DND-41 (cell line): ENCODE measurements around the gene IQGAP2.

Experiments used
- ATAC-seq: fragments of 200-7000 bp; cut with Tn5 transposase; 3 replicates; pipeline ENCODE4 v1.9.1; 2021; ENCODE audit warnings: low read depth; ENCODE audit not compliant: insufficient read depth
- DNase-seq: peaks from one replicate; pipeline ENCODE4 v3.0.0-alpha.2; 2020
- H2AFZ ChIP-seq: 2 replicates; pipeline ENCODE4 v1.6.0; 2012; ENCODE audit warnings: low read depth, low read length
- H3K27ac ChIP-seq: 2 replicates; pipeline ENCODE4 v1.5.1; 2012; ENCODE audit warnings: low read length, inconsistent platforms
- H3K27me3 ChIP-seq: fragments of 200-600 bp; sonication (generic); 2 replicates; pipeline ENCODE4 v1.6.0; 2012; ENCODE audit warnings: low read length, mild to moderate bottlenecking, inconsistent platforms; ENCODE audit not compliant: insufficient read depth, poor library complexity
- H3K36me3 ChIP-seq: 2 replicates; pipeline ENCODE4 v1.5.1; 2012; ENCODE audit warnings: low read length, inconsistent platforms; ENCODE audit not compliant: insufficient read depth
- H3K4me1 ChIP-seq: 2 replicates; pipeline ENCODE4 v1.5.1; 2012; ENCODE audit warnings: mild to moderate bottlenecking, low read length; ENCODE audit not compliant: insufficient read depth
- H3K4me2 ChIP-seq: 2 replicates; pipeline ENCODE4 v1.6.0; 2012; ENCODE audit warnings: mild to moderate bottlenecking, moderate library complexity, low read length, inconsistent platforms; ENCODE audit not compliant: insufficient read depth
- H3K4me3 ChIP-seq, 2 experiments: fragments of 200-600 bp in 1 of 2; shearing (Covaris generic) in 1 of 2; 2 replicates each; pipeline ENCODE4 v1.5.1; 2012 to 2016; ENCODE audit warnings: inconsistent platforms in 2 of 2, low read length in 2 of 2, mild to moderate bottlenecking in 2 of 2, low read depth in 1 of 2, moderate library complexity in 1 of 2
- H3K79me2 ChIP-seq: 2 replicates; pipeline ENCODE4 v1.6.0; 2012; ENCODE audit warnings: low read length, inconsistent platforms; ENCODE audit not compliant: insufficient read depth
- H3K9ac ChIP-seq: 2 replicates; pipeline ENCODE4 v1.6.0; 2012; ENCODE audit warnings: low read depth, mild to moderate bottlenecking, inconsistent platforms, low read length, moderate library complexity
- H3K9me3 ChIP-seq: 2 replicates; pipeline ENCODE4 v1.5.1; 2012; ENCODE audit warnings: low read length, moderate library complexity, mild to moderate bottlenecking, inconsistent platforms; ENCODE audit not compliant: insufficient read depth, severe bottlenecking
- H4K20me1 ChIP-seq: 2 replicates; pipeline ENCODE4 v1.6.0; 2012; ENCODE audit warnings: low read length; ENCODE audit not compliant: insufficient read depth
- CTCF ChIP-seq: IDR thresholded peaks from 2 replicates; pipeline ENCODE4 v1.5.1; 2012; ENCODE audit warnings: borderline replicate concordance, low read length, moderate library complexity, mild to moderate bottlenecking; ENCODE audit not compliant: poor library complexity, severe bottlenecking; ENCODE audit errors: extremely low read depth
- EZH2 ChIP-seq: IDR thresholded peaks from 3 replicates; pipeline ENCODE4 v1.6.1; 2012; ENCODE audit warnings: borderline replicate concordance, low read depth, mild to moderate bottlenecking, moderate library complexity, low read length, inconsistent platforms; ENCODE audit not compliant: severe bottlenecking

Gene IQGAP2

GRCh38 chr5:76391014-76391413, 12.1 kb upstream of the IQGAP2 start:
- Histone ChIP-seq H3K9ac (no peak overlapping the region), H3K9me3 (no peaks in the 10 kb centered on the region), H3K36me3 (no peaks in the 10 kb centered on the region), H3K27me3 (peaks cover 4% of the 10 kb centered on the region), H3K4me3 (no peak overlapping the region), H3K79me2 (no peaks in the 10 kb centered on the region), H3K4me1 (no peaks in the 10 kb centered on the region), H3K4me2 (no peak overlapping the region), H2AFZ (no peak overlapping the region), H4K20me1 (no peaks in the 10 kb centered on the region; the same call in 1 of the 2 replicates), H3K27ac (no peak overlapping the region)
- peak; percentile 63; the same call in 2 of the 3 replicates for ATAC-seq
- peak; percentile 34 for DNase-seq
- TF ChIP-seq EZH2 (no peak), CTCF (no peak)

- Histone ChIP-seq H3K9me3 (no peaks in the 10 kb centered on the region), H3K36me3 (no peaks in the 10 kb centered on the region), H3K79me2 (no peaks in the 10 kb centered on the region), H3K27ac (no peak overlapping the region), H3K4me3 (no peak overlapping the region), H3K4me1 (no peaks in the 10 kb centered on the region), H3K27me3 (peaks cover 10% of the 10 kb centered on the region), H4K20me1 (no peaks in the 10 kb centered on the region), H2AFZ (no peak overlapping the region), H3K4me2 (no peak overlapping the region), H3K9ac (no peak overlapping the region)
- no peak for TF ChIP-seq CTCF
- no peak for TF ChIP-seq EZH2
- ATAC-seq, result no peak
- no peak for DNase-seq
Measured at GRCh38 chr5:76393035-76393680, 9.9 kb upstream of the IQGAP2 start.

GRCh38 chr5:76397200-76397599, 5.9 kb upstream of the IQGAP2 start:
- no peak overlapping the region for H3K27ac ChIP-seq
- no peaks in the 10 kb centered on the region for H3K79me2 ChIP-seq
- DNase-seq (no peak), ATAC-seq (no peak)
- H2AFZ ChIP-seq, result no peak overlapping the region
- H3K4me2 ChIP-seq, result no peak overlapping the region
- no peak overlapping the region for H3K4me3 ChIP-seq
- TF ChIP-seq EZH2 (no peak), CTCF (no peak)
- H3K27me3 ChIP-seq, result peaks cover 17% of the 10 kb centered on the region
- H3K36me3 ChIP-seq, result no peaks in the 10 kb centered on the region
- H3K9ac ChIP-seq, result no peak overlapping the region
- H3K9me3 ChIP-seq, result no peaks in the 10 kb centered on the region
- H4K20me1 ChIP-seq, result peaks cover 13% of the 10 kb centered on the region
- peaks cover 6% of the 10 kb centered on the region for H3K4me1 ChIP-seq

- Histone ChIP-seq H3K9ac (no peak overlapping the region), H2AFZ (no peak overlapping the region), H3K27ac (no peak overlapping the region), H3K79me2 (no peaks in the 10 kb centered on the region), H3K27me3 (peaks cover 28% of the 10 kb centered on the region), H3K36me3 (no peaks in the 10 kb centered on the region), H4K20me1 (peaks cover 15% of the 10 kb centered on the region), H3K4me3 (no peak overlapping the region), H3K4me2 (no peak overlapping the region), H3K4me1 (peaks cover 27% of the 10 kb centered on the region), H3K9me3 (no peaks in the 10 kb centered on the region)
- no peak for DNase-seq
- TF ChIP-seq CTCF, result no peak
- no peak for TF ChIP-seq EZH2
- ATAC-seq, result no peak
Measured at GRCh38 chr5:76399268-76399667, 3.8 kb upstream of the IQGAP2 start.
